Measurements from ENCODE around the gene CRISPLD2.

DNA sequence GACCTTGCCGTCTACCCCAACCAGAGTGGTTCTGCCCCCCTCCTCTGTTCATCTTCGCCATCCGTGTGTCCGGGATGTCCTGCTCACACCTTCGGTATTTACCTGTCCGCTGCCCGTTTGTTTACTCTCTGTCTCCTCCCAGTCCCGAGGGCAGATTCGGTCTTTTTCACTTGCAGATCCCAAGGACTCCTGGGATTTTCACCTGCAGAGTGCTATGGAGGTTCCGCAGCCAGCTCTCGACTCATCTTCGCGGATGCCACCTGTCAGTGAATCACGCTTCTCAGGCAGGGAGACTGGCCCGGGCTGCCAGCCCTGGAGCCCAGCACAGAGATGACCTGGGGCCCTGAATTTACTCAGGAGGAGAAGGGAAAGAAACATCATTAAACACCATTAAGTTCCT, 8.1 kb downstream of the CRISPLD2 start:
- TF ChIP-seq MXI1 (conservative IDR thresholded peaks at IDR 0.05; ENCODE audit: poor library complexity, severe bottlenecking): no peak
- TF ChIP-seq, protein P1, sequence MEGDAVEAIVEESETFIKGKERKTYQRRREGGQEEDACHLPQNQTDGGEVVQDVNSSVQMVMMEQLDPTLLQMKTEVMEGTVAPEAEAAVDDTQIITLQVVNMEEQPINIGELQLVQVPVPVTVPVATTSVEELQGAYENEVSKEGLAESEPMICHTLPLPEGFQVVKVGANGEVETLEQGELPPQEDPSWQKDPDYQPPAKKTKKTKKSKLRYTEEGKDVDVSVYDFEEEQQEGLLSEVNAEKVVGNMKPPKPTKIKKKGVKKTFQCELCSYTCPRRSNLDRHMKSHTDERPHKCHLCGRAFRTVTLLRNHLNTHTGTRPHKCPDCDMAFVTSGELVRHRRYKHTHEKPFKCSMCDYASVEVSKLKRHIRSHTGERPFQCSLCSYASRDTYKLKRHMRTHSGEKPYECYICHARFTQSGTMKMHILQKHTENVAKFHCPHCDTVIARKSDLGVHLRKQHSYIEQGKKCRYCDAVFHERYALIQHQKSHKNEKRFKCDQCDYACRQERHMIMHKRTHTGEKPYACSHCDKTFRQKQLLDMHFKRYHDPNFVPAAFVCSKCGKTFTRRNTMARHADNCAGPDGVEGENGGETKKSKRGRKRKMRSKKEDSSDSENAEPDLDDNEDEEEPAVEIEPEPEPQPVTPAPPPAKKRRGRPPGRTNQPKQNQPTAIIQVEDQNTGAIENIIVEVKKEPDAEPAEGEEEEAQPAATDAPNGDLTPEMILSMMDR (IDR thresholded peaks at IDR 0.05; ENCODE audit: poor library complexity, severe bottlenecking): no peak
- TF ChIP-seq TAF1 (IDR thresholded peaks at IDR 0.05; ENCODE audit: low read depth): no peak
- no peak for TF ChIP-seq EP300 (conservative IDR thresholded peaks at IDR 0.05; ENCODE audit: poor library complexity, severe bottlenecking)
- no peak for TF ChIP-seq EZH2 (IDR thresholded peaks at IDR 0.05; ENCODE audit: borderline replicate concordance, insufficient read depth, low read length, poor library complexity, severe bottlenecking)
- TF ChIP-seq RAD21 (conservative IDR thresholded peaks at IDR 0.05): no peak
- TF ChIP-seq POLR2AphosphoS5 (IDR thresholded peaks at IDR 0.05): no peak
- TF ChIP-seq SMC3 (conservative IDR thresholded peaks at IDR 0.05; ENCODE audit: poor library complexity): no peak
